GM12878 (cell line): Measurements from ENCODE around the gene YBX2. TPM values are rescaled to one million over a fixed set of nuclear protein-coding genes. Genes with fewer than 3 reads are reported as not detected.

Experiments
- ATAC-seq: fragments of 200-7000 bp; cut with Tn5 transposase; 3 replicates; pipeline ENCODE4 v1.9.1; 2020; ENCODE audit warnings: mild to moderate bottlenecking, moderate library complexity
- BruUV-seq: library from RNA; stranded (reverse); fragments of 400-500 nt; replicated peaks from 2 replicates; lab custom pipeline; 2021; lab: Mats Ljungman, UMichigan
- CTCF ChIA-PET: fragments of 300-600 bp; sonication (Branson Sonifier 250); formaldehyde crosslinking; extraction: SDS; loops from one replicate; lab custom pipeline; 2021; ENCODE audit warnings: inconsistent platforms; lab: Yijun Ruan, JAX
- POLR2A ChIA-PET: fragments of 350-600 bp; formaldehyde crosslinking; extraction: SDS; loops from one replicate; lab custom pipeline; 2021; ENCODE audit warnings: inconsistent platforms; lab: Charles Lee
- RAD21 ChIA-PET: fragments of 300-600 bp; sonication (Branson Sonifier 250); formaldehyde crosslinking; loops from one replicate; lab custom pipeline; 2023; ENCODE audit warnings: antibody characterized with exemption; ENCODE audit not compliant: unreplicated experiment; lab: Charles Lee
- SMC1A ChIA-PET: fragments of 300-600 bp; sonication (Branson Sonifier 250); formaldehyde crosslinking; loops from one replicate; lab custom pipeline; 2023; ENCODE audit not compliant: unreplicated experiment, uncharacterized antibody; lab: Charles Lee
- DNase-seq: peaks from one replicate; pipeline ENCODE4 v3.0.0-alpha.2; 2011; ENCODE audit warnings: low read depth, low spot score
- FAIRE-seq: peaks from 3 replicates; lab custom pipeline; 2011; peaks lifted over from hg19 to GRCh38; lab: Jason Lieb, UNC
- H2AFZ ChIP-seq: 2 replicates; pipeline ENCODE4 v1.6.0; 2011; ENCODE audit warnings: low read depth, low read length, control low read depth; ENCODE audit not compliant: control insufficient read depth
- H3K27ac ChIP-seq: 2 replicates; pipeline ENCODE4 v1.5.1; 2011; ENCODE audit warnings: control low read depth; ENCODE audit not compliant: control insufficient read depth, insufficient read depth
- H3K27me3 ChIP-seq, 2 experiments: replicated peaks in 1 of 2; 2 replicates each; pipeline versions ENCODE4 v1.6.0 to v1.6.1; 2011; ENCODE audit warnings: low read length in 1 of 2; ENCODE audit not compliant: control insufficient read depth in 2 of 2, insufficient read depth in 2 of 2
- H3K36me3 ChIP-seq, 2 experiments: 2 replicates each; pipeline ENCODE4 v1.5.1; 2011; ENCODE audit warnings: low read length in 1 of 2; ENCODE audit not compliant: control insufficient read depth in 2 of 2, insufficient read depth in 2 of 2
- H3K4me1 ChIP-seq: 2 replicates; pipeline ENCODE4 v1.6.1; 2011; ENCODE audit warnings: mild to moderate bottlenecking, low read length, moderate library complexity, mixed read lengths; ENCODE audit not compliant: control insufficient read depth, insufficient read depth
- H3K4me2 ChIP-seq: 2 replicates; pipeline ENCODE4 v1.6.0; 2011; ENCODE audit warnings: control low read depth; ENCODE audit not compliant: control insufficient read depth, insufficient read depth
- H3K4me3 ChIP-seq: fragments of 200-600 bp; sonication (generic); 2 replicates; pipeline ENCODE4 v1.5.1; 2016
- H3K79me2 ChIP-seq: 2 replicates; pipeline ENCODE4 v1.6.0; 2011; ENCODE audit warnings: low read length; ENCODE audit not compliant: control insufficient read depth, insufficient read depth
- H3K9ac ChIP-seq: 2 replicates; pipeline ENCODE4 v1.8.0; 2011; ENCODE audit warnings: low read length, control low read depth, mixed read lengths; ENCODE audit not compliant: control insufficient read depth, insufficient read depth
- H3K9me3 ChIP-seq: replicated peaks from 3 replicates; pipeline ENCODE4 v1.5.1; 2011; ENCODE audit warnings: mild to moderate bottlenecking, low read length; ENCODE audit not compliant: control insufficient read depth, insufficient read depth
- H4K20me1 ChIP-seq: 2 replicates; pipeline ENCODE4 v1.6.0; 2011; ENCODE audit not compliant: control insufficient read depth, insufficient read depth
- ASH2L ChIP-seq: fragments of 300-600, 200-600 bp; sonication (generic); IDR thresholded peaks from 2 replicates; pipeline ENCODE4 v1.6.1; 2017; ENCODE audit warnings: low read depth, mild to moderate bottlenecking, borderline replicate concordance
- BMI1 ChIP-seq: fragments of 450-650 bp; IDR thresholded peaks from 2 replicates; pipeline ENCODE4 v1.6.1; 2016; ENCODE audit warnings: mild to moderate bottlenecking, moderate library complexity, borderline replicate concordance
- DPF2 ChIP-seq: fragments of 450-650 bp; IDR thresholded peaks from 2 replicates; pipeline ENCODE4 v1.6.1; 2017; ENCODE audit warnings: mild to moderate bottlenecking
- EED ChIP-seq: sonication (generic); IDR thresholded peaks from 2 replicates; pipeline ENCODE4 v1.6.1; 2016; ENCODE audit warnings: antibody characterized with exemption, low read depth
- ETV6 ChIP-seq, 2 experiments: fragments of 450-650 bp in 1 of 2; IDR thresholded peaks in 1 of 2; conservative IDR thresholded peaks in 1 of 2; 2 replicates each; pipeline ENCODE4 v1.6.1; 2014; ENCODE audit warnings: antibody characterized with exemption in 1 of 2, borderline replicate concordance in 1 of 2, low read depth in 1 of 2, mild to moderate bottlenecking in 1 of 2, moderate library complexity in 1 of 2
- FOS ChIP-seq: IDR thresholded peaks from 3 replicates; pipeline ENCODE4 v1.6.1; 2011; ENCODE audit warnings: borderline replicate concordance; ENCODE audit not compliant: insufficient read length; ENCODE audit errors: extremely low read depth
- IKZF1 ChIP-seq: fragments of 450-650 bp; conservative IDR thresholded peaks from 2 replicates; pipeline ENCODE4 v1.6.1; 2017; ENCODE audit warnings: antibody characterized with exemption, mild to moderate bottlenecking
- KDM1A ChIP-seq: fragments of 200-600 bp; sonication (generic); IDR thresholded peaks from 2 replicates; pipeline ENCODE4 v1.6.1; 2016; ENCODE audit warnings: borderline replicate concordance
- NR2C1 ChIP-seq: fragments of 450-650 bp; IDR thresholded peaks from 2 replicates; pipeline ENCODE4 v1.6.1; 2017; ENCODE audit warnings: antibody characterized with exemption, mild to moderate bottlenecking, moderate library complexity
- NRF1 ChIP-seq: conservative IDR thresholded peaks from 2 replicates; pipeline ENCODE4 v1.6.1; 2011; ENCODE audit warnings: mild to moderate bottlenecking, low read depth, low read length, improper control_type of control experiment
- RELA ChIP-seq: fragments of 450-650 bp; IDR thresholded peaks from 2 replicates; pipeline ENCODE4 v1.8.0; 2014; ENCODE audit warnings: borderline replicate concordance; ENCODE audit not compliant: partially characterized antibody
- SPI1 ChIP-seq: IDR thresholded peaks from 2 replicates; pipeline ENCODE4 v1.6.1; 2011; ENCODE audit warnings: low read depth, mild to moderate bottlenecking, low read length, moderate library complexity, borderline replicate concordance; ENCODE audit not compliant: insufficient read depth
- ZNF622 ChIP-seq: fragments of 450-650 bp; IDR thresholded peaks from 2 replicates; pipeline ENCODE4 v1.6.1; 2017; ENCODE audit warnings: mild to moderate bottlenecking, inconsistent platforms
- WGBS: methylation state at CpG from one replicate; pipeline ENCODE4 v1.1.6; 2016; ENCODE audit warnings: low lambda C conversion rate; ENCODE audit not compliant: insufficient replicate concordance, insufficient coverage; ENCODE audit errors: missing lambda C conversion rate; 5-methylcytosine and 5-hydroxymethylcytosine counted together
- in situ Hi-C: fragments of 300-500 bp; cut with MboI; formaldehyde crosslinking; loops from 9 replicates; pipeline ENCODE4 v1.14.3; 2018; ENCODE audit warnings: mixed read lengths
- intact Hi-C: fragments of 100-400 bp; cut with micrococcal nuclease; formaldehyde crosslinking; loops from one replicate; pipeline ENCODE4 v1.14.2; 2022; ENCODE audit not compliant: unreplicated experiment
- polyA plus RNA-seq, 11 experiments: library from polyadenylated mRNA; depleted of rRNA in 4 of 11; unstranded in 6 of 11; stranded (reverse) in 5 of 11; fragments of >200 nt; fragmentation: Nextera tagmentation in 4 of 11; fragmentation: Illumina TruSeq in 1 of 11; extraction: Ambion mirVana in 4 of 11; extraction: Trizol in 1 of 11; gene quantifications; 1 replicate in 1 of 11; 2 replicates in 10 of 11; pipeline versions ENCODE4 v1.2.1 to v1.2.3, GENCODE V29; 2011 to 2016; ENCODE audit warnings: inconsistent platforms in 2 of 11, missing spikeins in 2 of 11, low read depth in 1 of 11
- total RNA-seq, 4 experiments: library from RNA; depleted of rRNA in 3 of 4; stranded (reverse); fragments of >200 nt in 3 of 4; fragmentation: Illumina TruSeq in 1 of 4; extraction: Trizol in 1 of 4; gene quantifications; 2 replicates each; pipeline versions ENCODE4 v1.2.1 to v1.2.3, GENCODE V29; 2013 to 2021
- TF ChIP-seq, protein P1 (sequence below): fragments of 150-350 bp; IDR thresholded peaks from 2 replicates; pipeline ENCODE4 v1.6.1; 2016; ENCODE audit warnings: low read depth, low read length
- TF ChIP-seq, protein P2 (sequence below): fragments of 450-650 bp; formaldehyde crosslinking; IDR thresholded peaks from 2 replicates; pipeline ENCODE4 v1.5.0; 2022; ENCODE audit warnings: mild to moderate bottlenecking, missing genetic modification characterization
- TF ChIP-seq, protein P3 (sequence below): fragments of 450-650 bp; IDR thresholded peaks from 2 replicates; pipeline ENCODE4 v1.6.1; 2016; ENCODE audit warnings: mild to moderate bottlenecking

Gene YBX2
- total and polyA plus RNA-seq, 10 of the 15 experiments (the other 5 are each of a cell fraction or from before 2014, with no cell fraction given): not detected

DNA sequence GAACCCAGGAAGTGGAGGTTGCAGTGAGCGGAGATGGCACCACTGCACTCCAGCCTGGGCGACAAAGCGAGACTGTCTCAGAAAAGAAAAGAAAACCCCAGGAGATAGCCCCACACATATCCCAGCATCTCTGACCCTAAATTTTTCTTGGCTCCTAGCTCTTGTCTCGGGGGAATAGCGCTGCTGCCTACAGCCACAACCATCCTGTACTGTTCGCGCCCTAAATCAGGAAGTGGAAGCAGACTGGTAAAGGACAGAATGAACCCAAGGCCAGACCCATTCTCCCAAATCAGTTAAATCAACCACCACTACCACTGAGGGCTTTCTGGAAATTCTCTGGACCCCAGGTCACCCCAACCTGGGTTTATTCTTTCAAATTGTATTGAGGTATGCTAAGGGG lies 44.6 kb downstream of the YBX2 start:
- intact Hi-C loops: loop anchor here (1.0 kb wide), 1 partner anchor 8 kb away; the partner anchor contains the start of gene GABARAP
- peak overlapping the region; percentile 90 for H3K4me3 ChIP-seq
- DNase-seq: no peak
- H4K20me1 ChIP-seq: no peaks in the 10 kb centered on the region
- no peak for FAIRE-seq
- H3K4me2 ChIP-seq: peak overlapping the region; percentile 89
- peaks cover 10% of the 10 kb centered on the region for H3K4me1 ChIP-seq
- H3K9ac ChIP-seq: peak overlapping the region; percentile 91
- peaks cover 6 to 14% of the 10 kb centered on the region in 2 experiments; a peak in 3 of 4 replicates for H3K36me3 ChIP-seq
- ChIA-PET SMC1A (interaction anchor here (0.7 to 3.6 kb wide), 6 partner anchors 9 to 29 kb away, joined by 3 to 26 read pairs (median 4); partner anchors contain the start of genes ACADVL, DVL2, GABARAP and PHF23), RAD21 (interaction anchor here (0.7 to 1.4 kb wide), 8 partner anchors 9 to 633 kb away, joined by 3 to 9 read pairs (median 4); partner anchors contain the start of genes ACADVL, DLG4, DVL2 and PHF23), CTCF (interaction anchor here (1.0 to 3.2 kb wide), 5 partner anchors 8 to 48 kb away, joined by 3 to 18 read pairs (median 5); partner anchors contain the start of genes ACADVL, DLG4 and PHF23), POLR2A (interaction anchor here (0.6 to 4.4 kb wide), 7 partner anchors 10 to 80 kb away, joined by 3 to 99 read pairs (median 7); partner anchors contain the start of genes ACADVL, DLG4, DVL2 and GABARAP)
- peaks cover 60% of the 10 kb centered on the region for H3K79me2 ChIP-seq
- no peaks in the 10 kb centered on the region for H3K9me3 ChIP-seq
- no TSS peak for BruUV-seq
- no peak overlapping the region for H2AFZ ChIP-seq
- in situ Hi-C loops: no loop called here
- 10% methylated on average over 7 of the region's 7 CpGs for WGBS
- H3K27me3 ChIP-seq: no peaks in the 10 kb centered on the region
- ATAC-seq: peak; percentile 29
- H3K27ac ChIP-seq: peak overlapping the region; percentile 87
- TF ChIP-seq KDM1A (no peak), IKZF1 (peak; percentile 40; the same call in 1 of the 2 replicates), ZNF622 (no peak), BMI1 (no peak), DPF2 (no peak), EED (peak; percentile 7; the same call in 1 of the 2 replicates), NR2C1 (no peak), SPI1 (peak; percentile 86; the same call in 1 of the 2 replicates), NRF1 (no peak), ETV6 (conservative IDR thresholded peaks at IDR 0.05 in 1 of 2, IDR thresholded peaks at IDR 0.05 in 1 of 2; ENCODE audit: borderline replicate concordance in 1 of 2, low read depth in 1 of 2) (no peak), FOS (no peak), ASH2L (no peak), RELA (no peak)
- TF ChIP-seq, protein P1, sequence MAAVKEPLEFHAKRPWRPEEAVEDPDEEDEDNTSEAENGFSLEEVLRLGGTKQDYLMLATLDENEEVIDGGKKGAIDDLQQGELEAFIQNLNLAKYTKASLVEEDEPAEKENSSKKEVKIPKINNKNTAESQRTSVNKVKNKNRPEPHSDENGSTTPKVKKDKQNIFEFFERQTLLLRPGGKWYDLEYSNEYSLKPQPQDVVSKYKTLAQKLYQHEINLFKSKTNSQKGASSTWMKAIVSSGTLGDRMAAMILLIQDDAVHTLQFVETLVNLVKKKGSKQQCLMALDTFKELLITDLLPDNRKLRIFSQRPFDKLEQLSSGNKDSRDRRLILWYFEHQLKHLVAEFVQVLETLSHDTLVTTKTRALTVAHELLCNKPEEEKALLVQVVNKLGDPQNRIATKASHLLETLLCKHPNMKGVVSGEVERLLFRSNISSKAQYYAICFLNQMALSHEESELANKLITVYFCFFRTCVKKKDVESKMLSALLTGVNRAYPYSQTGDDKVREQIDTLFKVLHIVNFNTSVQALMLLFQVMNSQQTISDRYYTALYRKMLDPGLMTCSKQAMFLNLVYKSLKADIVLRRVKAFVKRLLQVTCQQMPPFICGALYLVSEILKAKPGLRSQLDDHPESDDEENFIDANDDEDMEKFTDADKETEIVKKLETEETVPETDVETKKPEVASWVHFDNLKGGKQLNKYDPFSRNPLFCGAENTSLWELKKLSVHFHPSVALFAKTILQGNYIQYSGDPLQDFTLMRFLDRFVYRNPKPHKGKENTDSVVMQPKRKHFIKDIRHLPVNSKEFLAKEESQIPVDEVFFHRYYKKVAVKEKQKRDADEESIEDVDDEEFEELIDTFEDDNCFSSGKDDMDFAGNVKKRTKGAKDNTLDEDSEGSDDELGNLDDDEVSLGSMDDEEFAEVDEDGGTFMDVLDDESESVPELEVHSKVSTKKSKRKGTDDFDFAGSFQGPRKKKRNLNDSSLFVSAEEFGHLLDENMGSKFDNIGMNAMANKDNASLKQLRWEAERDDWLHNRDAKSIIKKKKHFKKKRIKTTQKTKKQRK: no peak
- TF ChIP-seq, protein P2, sequence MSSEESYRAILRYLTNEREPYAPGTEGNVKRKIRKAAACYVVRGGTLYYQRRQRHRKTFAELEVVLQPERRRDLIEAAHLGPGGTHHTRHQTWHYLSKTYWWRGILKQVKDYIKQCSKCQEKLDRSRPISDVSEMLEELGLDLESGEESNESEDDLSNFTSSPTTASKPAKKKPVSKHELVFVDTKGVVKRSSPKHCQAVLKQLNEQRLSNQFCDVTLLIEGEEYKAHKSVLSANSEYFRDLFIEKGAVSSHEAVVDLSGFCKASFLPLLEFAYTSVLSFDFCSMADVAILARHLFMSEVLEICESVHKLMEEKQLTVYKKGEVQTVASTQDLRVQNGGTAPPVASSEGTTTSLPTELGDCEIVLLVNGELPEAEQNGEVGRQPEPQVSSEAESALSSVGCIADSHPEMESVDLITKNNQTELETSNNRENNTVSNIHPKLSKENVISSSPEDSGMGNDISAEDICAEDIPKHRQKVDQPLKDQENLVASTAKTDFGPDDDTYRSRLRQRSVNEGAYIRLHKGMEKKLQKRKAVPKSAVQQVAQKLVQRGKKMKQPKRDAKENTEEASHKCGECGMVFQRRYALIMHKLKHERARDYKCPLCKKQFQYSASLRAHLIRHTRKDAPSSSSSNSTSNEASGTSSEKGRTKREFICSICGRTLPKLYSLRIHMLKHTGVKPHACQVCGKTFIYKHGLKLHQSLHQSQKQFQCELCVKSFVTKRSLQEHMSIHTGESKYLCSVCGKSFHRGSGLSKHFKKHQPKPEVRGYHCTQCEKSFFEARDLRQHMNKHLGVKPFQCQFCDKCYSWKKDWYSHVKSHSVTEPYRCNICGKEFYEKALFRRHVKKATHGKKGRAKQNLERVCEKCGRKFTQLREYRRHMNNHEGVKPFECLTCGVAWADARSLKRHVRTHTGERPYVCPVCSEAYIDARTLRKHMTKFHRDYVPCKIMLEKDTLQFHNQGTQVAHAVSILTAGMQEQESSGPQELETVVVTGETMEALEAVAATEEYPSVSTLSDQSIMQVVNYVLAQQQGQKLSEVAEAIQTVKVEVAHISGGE (CRISPR knock-in tag): no peak
- TF ChIP-seq, protein P3, sequence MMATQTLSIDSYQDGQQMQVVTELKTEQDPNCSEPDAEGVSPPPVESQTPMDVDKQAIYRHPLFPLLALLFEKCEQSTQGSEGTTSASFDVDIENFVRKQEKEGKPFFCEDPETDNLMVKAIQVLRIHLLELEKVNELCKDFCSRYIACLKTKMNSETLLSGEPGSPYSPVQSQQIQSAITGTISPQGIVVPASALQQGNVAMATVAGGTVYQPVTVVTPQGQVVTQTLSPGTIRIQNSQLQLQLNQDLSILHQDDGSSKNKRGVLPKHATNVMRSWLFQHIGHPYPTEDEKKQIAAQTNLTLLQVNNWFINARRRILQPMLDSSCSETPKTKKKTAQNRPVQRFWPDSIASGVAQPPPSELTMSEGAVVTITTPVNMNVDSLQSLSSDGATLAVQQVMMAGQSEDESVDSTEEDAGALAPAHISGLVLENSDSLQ: no peak
